Measurements from ENCODE around the gene ARHGEF28. TPM values are rescaled to one million over a fixed set of nuclear protein-coding genes. Genes with fewer than 3 reads are reported as not detected.

Gene ARHGEF28
- total and polyA plus RNA-seq, 2 of the 13 experiments (the other 11 are each of a cell fraction or from before 2014, with no cell fraction given) = 17.4 to 34.1 TPM

DNA sequence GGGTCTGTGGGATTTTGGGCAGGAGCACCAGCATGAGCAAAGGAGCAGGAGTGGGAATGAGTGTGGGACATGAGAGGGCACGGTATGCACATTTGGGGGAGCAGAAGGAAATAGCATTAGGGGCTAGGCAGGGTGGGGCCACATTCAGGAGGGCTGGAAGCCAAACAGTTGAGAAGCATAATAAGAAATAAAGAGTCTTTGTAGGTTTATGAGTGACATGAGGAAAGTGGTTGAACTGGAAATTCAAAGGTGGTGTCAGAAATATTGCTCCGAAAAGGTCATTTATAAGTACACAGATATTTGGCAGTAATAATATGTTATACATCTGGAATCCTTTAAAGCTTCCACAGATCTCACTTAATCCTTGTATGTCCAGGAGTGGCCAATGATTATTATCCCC, 26.4 kb downstream of the ARHGEF28 start:
- Histone ChIP-seq H3K27me3 (ENCODE audit: control insufficient read depth in 1 of 2, insufficient read depth in 2 of 2, low read length in 2 of 2) (no peaks in the 10 kb centered on the region), H4K20me1 (ENCODE audit: insufficient read depth, low read length) (no peaks in the 10 kb centered on the region), H3K36me3 (replicated peaks in 1 of 2; ENCODE audit: control insufficient read depth in 1 of 2, insufficient read depth in 2 of 2, low read length in 2 of 2) (peaks cover 0 to 1% of the 10 kb centered on the region in 2 experiments; a peak in 2 of 5 replicates), H3K79me2 (ENCODE audit: insufficient read depth, low read length) (peaks cover 64% of the 10 kb centered on the region), H3K9ac (ENCODE audit: insufficient read depth, low read depth, low read length) (no peak overlapping the region), H3K27ac (ENCODE audit: extremely low read length, insufficient read depth, low read length) (no peak overlapping the region), H3K4me3 (replicated peaks in 1 of 3; ENCODE audit: insufficient read depth in 1 of 3, low read depth in 2 of 3, low read length in 3 of 3) (no peak overlapping the region), H3K9me3 (ENCODE audit: low read length) (no peaks in the 10 kb centered on the region), H3K4me1 (ENCODE audit: insufficient read depth, low read length) (peaks cover 60% of the 10 kb centered on the region), H2AFZ (ENCODE audit: low read length) (no peak overlapping the region), H3K4me2 (ENCODE audit: low read depth, low read length) (no peak overlapping the region)
- no peak for DNase-seq (ENCODE audit: low spot score)
- no peak for ATAC-seq
- WGBS (ENCODE audit: low lambda C conversion rate) = 98% methylated on average over 2 of the region's 2 CpGs
- ChIA-PET CTCF (ENCODE audit: low intra/inter-chr PET ratio, low total read pairs) (no interaction called here), POLR2A (no interaction called here)
- in situ Hi-C loops (cut with HindIII; ENCODE audit: extremely low pct_ligation_motif_present, low pct_unique_long_range_greater_than_20kb) = no loop called here
- intact Hi-C loops (cut with micrococcal nuclease; ENCODE audit: unreplicated experiment) = no loop called here
- BruUV-seq (replicated peaks) = no TSS peak
- FAIRE-seq = no peak
- TF ChIP-seq, protein P1, sequence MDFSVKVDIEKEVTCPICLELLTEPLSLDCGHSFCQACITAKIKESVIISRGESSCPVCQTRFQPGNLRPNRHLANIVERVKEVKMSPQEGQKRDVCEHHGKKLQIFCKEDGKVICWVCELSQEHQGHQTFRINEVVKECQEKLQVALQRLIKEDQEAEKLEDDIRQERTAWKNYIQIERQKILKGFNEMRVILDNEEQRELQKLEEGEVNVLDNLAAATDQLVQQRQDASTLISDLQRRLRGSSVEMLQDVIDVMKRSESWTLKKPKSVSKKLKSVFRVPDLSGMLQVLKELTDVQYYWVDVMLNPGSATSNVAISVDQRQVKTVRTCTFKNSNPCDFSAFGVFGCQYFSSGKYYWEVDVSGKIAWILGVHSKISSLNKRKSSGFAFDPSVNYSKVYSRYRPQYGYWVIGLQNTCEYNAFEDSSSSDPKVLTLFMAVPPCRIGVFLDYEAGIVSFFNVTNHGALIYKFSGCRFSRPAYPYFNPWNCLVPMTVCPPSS (IDR thresholded peaks at IDR 0.05) = no peak
- TF ChIP-seq ZNF451 (CRISPR knock-in tag; IDR thresholded peaks at IDR 0.05) = no peak
- TF ChIP-seq, protein P2, sequence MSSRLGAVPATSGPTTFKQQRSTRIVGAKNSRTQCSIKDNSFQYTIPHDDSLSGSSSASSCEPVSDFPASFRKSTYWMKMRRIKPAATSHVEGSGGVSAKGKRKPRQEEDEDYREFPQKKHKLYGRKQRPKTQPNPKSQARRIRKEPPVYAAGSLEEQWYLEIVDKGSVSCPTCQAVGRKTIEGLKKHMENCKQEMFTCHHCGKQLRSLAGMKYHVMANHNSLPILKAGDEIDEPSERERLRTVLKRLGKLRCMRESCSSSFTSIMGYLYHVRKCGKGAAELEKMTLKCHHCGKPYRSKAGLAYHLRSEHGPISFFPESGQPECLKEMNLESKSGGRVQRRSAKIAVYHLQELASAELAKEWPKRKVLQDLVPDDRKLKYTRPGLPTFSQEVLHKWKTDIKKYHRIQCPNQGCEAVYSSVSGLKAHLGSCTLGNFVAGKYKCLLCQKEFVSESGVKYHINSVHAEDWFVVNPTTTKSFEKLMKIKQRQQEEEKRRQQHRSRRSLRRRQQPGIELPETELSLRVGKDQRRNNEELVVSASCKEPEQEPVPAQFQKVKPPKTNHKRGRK (CRISPR knock-in tag; IDR thresholded peaks at IDR 0.05) = no peak
- TF ChIP-seq HOXA7 (CRISPR knock-in tag; IDR thresholded peaks at IDR 0.05) = no peak
- no peak for TF ChIP-seq SIX4 (CRISPR knock-in tag; IDR thresholded peaks at IDR 0.05)
- no peak for TF ChIP-seq MTF2 (CRISPR knock-in tag; IDR thresholded peaks at IDR 0.05; ENCODE audit: borderline replicate concordance)
- no peak for TF ChIP-seq ZFYVE20 (CRISPR knock-in tag; IDR thresholded peaks at IDR 0.05; ENCODE audit: borderline replicate concordance, low read depth)
- TF ChIP-seq JUND (CRISPR knock-in tag; IDR thresholded peaks at IDR 0.05) = no peak
- TF ChIP-seq, protein P3, sequence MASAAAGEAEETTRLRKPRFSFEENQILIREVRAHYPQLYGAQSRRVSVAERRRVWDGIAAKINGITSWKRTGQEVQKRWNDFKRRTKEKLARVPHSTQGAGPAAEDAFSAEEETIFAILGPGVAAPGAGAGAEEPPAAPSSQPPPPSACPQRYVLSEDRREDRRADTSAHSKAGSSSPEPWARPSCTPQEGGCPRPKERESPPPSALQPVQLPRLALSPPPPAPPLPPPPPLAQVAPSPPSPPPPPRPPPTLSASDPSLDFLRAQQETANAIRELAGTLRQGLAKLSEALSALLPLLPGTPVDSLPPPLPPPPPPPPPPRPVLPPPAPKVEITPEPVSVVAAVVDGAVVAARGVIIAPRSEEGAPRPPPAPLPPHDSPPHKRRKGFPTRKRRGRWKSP (CRISPR knock-in tag; IDR thresholded peaks at IDR 0.05) = no peak
- TF ChIP-seq KLF13 (CRISPR knock-in tag; IDR thresholded peaks at IDR 0.05) = no peak
- no peak for TF ChIP-seq SIN3A (IDR thresholded peaks at IDR 0.05; ENCODE audit: borderline replicate concordance, low read depth, low read length)
- TF ChIP-seq TMF1 (CRISPR knock-in tag; IDR thresholded peaks at IDR 0.05; ENCODE audit: low read depth) = no peak
- no peak for TF ChIP-seq MAFF (IDR thresholded peaks at IDR 0.05; ENCODE audit: low read depth, low read length)
